Ishikawa (cell line): Measurements from ENCODE around the gene STXBP3.

Source experiments
- CEBPB ChIP-seq: IDR thresholded peaks from 2 replicates; pipeline ENCODE4 v1.6.1; 2012
- CREB1 ChIP-seq: IDR thresholded peaks from 2 replicates; pipeline ENCODE4 v1.6.1; 2012; ENCODE audit warnings: low read depth
- EGR1 ChIP-seq: IDR thresholded peaks from 2 replicates; pipeline ENCODE4 v1.6.1; 2012
- EP300 ChIP-seq: IDR thresholded peaks from 2 replicates; pipeline ENCODE4 v1.6.1; 2012; ENCODE audit warnings: borderline replicate concordance
- FOXM1 ChIP-seq: IDR thresholded peaks from 2 replicates; pipeline ENCODE4 v1.6.1; 2012; ENCODE audit warnings: low read depth, borderline replicate concordance
- MAX ChIP-seq: IDR thresholded peaks from 2 replicates; pipeline ENCODE4 v1.6.1; 2012
- NFIC ChIP-seq: IDR thresholded peaks from 2 replicates; pipeline ENCODE4 v1.6.1; 2012
- RAD21 ChIP-seq: IDR thresholded peaks from 2 replicates; pipeline ENCODE4 v1.6.1; 2012; ENCODE audit warnings: low read depth
- REST ChIP-seq: IDR thresholded peaks from 2 replicates; pipeline ENCODE4 v1.6.1; 2012; ENCODE audit warnings: low read depth, mild to moderate bottlenecking
- TAF1 ChIP-seq: IDR thresholded peaks from 2 replicates; pipeline ENCODE4 v1.6.1; 2012; ENCODE audit warnings: low read depth, mild to moderate bottlenecking
- TCF12 ChIP-seq: IDR thresholded peaks from 2 replicates; pipeline ENCODE4 v1.6.1; 2012; ENCODE audit warnings: low read depth
- TEAD4 ChIP-seq: IDR thresholded peaks from 2 replicates; pipeline ENCODE4 v1.6.1; 2012
- USF1 ChIP-seq: IDR thresholded peaks from 2 replicates; pipeline ENCODE4 v1.6.1; 2012
- YY1 ChIP-seq: IDR thresholded peaks from 2 replicates; pipeline ENCODE4 v1.6.1; 2012; ENCODE audit warnings: low read depth
- ZBTB7A ChIP-seq: IDR thresholded peaks from 2 replicates; pipeline ENCODE4 v1.6.1; 2012; ENCODE audit warnings: low read depth

The STXBP3 gene

GRCh38 chr1:108767115-108767514, 20.6 kb downstream of the STXBP3 start:
- TF ChIP-seq USF1 (no peak), REST (no peak), TCF12 (no peak), RAD21 (no peak), ZBTB7A (no peak), YY1 (no peak)

GRCh38 chr1:108767708-108768107, 21.2 kb downstream of the STXBP3 start:
- TF ChIP-seq CEBPB (no peak), RAD21 (no peak), NFIC (no peak), CREB1 (no peak), TAF1 (no peak), TEAD4 (no peak), FOXM1 (no peak), MAX (no peak), ZBTB7A (no peak), EP300 (no peak), TCF12 (no peak), USF1 (no peak), EGR1 (no peak)

- TF ChIP-seq CEBPB (no peak), MAX (no peak), REST (no peak), NFIC (no peak), EGR1 (no peak), FOXM1 (no peak), YY1 (no peak), RAD21 (no peak), ZBTB7A (no peak), EP300 (no peak)
Measured at GRCh38 chr1:108777839-108778238, 31.4 kb downstream of the STXBP3 start.

GRCh38 chr1:108779455-108779854, 33.0 kb downstream of the STXBP3 start:
- no peak for TF ChIP-seq YY1
- no peak for TF ChIP-seq USF1
- TF ChIP-seq RAD21 = no peak
- TF ChIP-seq TEAD4 = no peak
- no peak for TF ChIP-seq REST
- no peak for TF ChIP-seq MAX
- TF ChIP-seq NFIC = no peak
- TF ChIP-seq FOXM1 = no peak
- no peak for TF ChIP-seq CREB1
- TF ChIP-seq EGR1 = no peak
- no peak for TF ChIP-seq EP300
- no peak for TF ChIP-seq CEBPB
